HG03175 (cell line): ENCODE data around the gene PADI3.

Source experiments
- ATAC-seq: cut with Tn5 transposase; IDR thresholded peaks from one replicate; pipeline ENCODE4 v1.9.1; 2021; ENCODE audit warnings: mild to moderate bottlenecking, moderate library complexity; ENCODE audit not compliant: unreplicated experiment

The PADI3 gene

DNA sequence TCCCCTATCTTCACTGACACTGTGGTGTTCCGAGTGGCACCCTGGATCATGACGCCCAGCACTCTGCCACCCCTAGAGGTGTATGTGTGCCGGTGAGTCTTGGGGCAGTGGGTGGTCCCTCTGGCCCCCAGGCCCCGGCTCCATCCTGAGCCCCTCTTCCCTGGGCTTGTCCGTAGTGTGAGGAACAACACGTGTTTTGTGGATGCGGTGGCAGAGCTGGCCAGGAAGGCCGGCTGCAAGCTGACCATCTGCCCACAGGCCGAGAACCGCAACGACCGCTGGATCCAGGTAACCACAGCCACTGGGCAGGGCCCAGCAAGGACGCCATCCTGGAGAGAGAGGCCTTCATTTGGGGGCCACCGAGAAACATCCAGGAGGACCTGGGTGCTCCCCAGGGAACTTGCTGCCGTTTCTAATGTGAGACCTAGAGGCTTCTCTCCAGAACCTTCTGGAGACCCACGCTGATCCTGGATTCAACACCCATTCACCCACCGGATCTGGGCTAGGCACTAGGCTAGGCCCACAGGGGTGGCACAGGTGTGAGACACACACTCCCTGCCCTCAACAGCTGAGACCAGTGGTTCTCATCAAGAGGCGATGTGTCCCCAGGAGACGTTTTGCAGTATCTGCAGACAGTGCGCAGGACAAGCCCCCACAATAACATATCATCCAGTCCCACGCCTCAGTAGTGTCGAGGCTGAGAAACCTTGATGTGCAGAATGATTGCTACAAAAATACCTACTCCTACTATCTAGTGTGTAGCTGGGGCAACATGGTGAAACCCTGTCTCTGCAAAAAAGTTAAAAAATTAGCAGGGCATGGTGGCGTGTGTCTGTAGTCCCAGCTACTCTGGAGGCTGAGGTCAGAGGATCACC, 22.2 kb downstream of the PADI3 start:
- no peak for ATAC-seq

DNA sequence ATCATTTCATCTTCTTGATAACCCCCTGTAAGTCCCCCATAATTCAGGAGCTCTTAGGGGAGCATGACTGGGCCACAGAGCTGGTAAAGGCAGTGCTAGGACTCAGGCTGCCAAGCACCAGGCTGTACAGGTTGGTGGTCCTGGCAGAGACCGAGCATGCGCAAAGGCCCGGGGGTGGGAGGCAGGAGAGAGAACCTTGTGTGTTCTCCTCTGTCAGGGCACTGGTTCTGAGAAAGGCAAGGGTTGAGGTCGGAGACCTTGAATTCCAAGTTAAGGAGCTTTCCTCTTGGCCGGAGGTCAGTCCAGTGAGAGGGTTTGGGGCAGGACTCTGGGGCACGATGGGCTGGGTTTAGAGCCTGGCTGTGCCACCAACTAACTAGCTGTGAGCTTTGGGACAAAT, 23.2 kb downstream of the PADI3 start:
- no peak for ATAC-seq

DNA sequence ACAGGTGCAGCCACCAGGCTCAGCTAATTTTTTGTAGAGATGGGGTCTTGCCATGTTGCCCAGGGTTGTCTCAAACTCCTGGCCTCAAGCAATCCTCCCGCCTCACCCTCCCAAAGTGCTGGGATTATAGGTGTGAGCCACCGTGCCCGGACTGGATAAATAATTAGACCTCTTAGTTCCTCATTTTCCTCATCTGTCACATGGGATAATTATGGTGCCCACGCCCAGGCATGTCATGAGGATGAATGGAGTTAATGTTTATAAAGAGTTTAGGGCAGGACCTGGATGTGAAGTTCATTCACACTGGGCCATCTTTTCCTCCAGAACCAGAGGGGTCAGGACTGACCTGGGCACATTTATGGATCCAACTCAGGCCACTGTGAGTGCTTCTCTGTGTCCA, 23.7 kb downstream of the PADI3 start:
- ATAC-seq = no peak

DNA sequence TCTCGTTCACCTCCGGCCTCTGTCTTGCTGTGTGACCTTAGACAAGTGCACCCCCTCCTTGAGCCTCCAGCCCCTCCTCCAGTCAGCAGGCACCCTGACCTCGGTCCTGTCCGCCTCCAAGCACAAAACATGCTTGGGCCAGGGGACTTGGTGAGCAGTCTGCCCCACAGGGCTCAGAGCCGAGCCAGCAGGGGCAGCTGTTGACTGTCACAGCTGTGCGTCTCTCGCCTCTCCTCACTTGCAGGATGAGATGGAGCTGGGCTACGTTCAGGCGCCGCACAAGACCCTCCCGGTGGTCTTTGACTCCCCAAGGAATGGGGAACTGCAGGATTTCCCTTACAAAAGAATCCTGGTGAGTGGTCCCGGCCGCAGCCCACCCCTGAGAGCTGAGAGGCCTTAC, 24.2 kb downstream of the PADI3 start:
- no peak for ATAC-seq

DNA sequence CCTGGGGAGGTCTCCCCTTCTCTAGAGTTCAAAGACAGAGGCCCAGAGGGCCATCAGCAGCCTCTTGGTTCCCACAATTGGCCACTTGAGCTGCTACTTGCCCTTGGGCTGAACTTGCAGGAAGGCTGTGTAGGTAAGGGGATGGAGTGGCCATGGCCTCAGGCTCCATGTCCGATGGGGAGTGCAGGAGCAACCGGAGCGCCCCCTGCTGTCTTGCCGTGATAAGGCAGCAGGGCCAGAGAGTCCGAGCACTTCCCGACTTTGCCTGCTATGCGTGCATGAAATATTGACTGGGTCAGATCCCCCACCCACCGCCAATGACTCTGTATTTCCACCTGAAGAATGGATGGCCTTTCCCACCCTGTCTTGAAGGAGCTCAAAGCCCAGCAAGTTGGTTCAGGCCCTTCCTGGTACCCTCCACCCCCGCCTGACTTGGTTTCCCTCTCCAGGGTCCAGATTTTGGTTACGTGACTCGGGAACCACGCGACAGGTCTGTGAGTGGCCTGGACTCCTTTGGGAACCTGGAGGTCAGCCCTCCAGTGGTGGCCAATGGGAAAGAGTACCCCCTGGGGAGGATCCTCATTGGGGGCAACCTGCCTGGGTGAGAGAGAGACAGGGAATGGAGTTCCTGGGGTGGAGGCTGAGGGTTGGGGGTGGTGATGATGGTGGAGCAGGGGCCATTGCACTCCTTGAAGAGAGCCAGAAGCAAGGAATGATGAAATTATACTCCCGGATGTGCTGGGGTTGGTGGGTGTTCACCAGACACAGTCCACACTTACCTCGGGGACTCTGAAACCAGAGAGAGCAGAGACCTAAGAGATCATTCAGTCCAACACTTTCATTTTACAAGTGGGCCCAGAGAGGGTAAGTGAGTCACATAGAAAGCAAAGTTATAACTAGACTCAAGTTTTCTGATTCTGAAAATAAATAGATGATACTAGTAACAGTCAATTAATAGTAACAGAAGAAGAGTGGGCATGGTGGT, 25.6 kb downstream of the PADI3 start:
- ATAC-seq = no peak

DNA sequence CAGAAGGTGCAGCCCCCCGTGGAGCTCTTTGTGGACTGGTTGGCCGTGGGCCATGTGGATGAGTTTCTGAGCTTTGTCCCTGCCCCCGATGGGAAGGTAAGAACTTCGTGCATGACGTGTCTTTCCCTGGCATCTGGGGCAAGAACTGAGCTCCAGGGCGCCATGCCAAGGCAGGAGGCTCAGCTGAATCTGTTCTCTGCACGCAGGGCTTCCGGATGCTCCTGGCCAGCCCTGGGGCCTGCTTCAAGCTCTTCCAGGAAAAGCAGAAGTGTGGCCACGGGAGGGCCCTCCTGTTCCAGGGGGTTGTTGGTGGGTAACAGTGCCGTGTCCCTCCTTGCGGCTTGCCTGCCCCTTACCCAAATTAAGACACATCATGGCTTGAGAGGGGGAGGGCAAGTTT, 27.7 kb downstream of the PADI3 start:
- ATAC-seq = no peak

DNA sequence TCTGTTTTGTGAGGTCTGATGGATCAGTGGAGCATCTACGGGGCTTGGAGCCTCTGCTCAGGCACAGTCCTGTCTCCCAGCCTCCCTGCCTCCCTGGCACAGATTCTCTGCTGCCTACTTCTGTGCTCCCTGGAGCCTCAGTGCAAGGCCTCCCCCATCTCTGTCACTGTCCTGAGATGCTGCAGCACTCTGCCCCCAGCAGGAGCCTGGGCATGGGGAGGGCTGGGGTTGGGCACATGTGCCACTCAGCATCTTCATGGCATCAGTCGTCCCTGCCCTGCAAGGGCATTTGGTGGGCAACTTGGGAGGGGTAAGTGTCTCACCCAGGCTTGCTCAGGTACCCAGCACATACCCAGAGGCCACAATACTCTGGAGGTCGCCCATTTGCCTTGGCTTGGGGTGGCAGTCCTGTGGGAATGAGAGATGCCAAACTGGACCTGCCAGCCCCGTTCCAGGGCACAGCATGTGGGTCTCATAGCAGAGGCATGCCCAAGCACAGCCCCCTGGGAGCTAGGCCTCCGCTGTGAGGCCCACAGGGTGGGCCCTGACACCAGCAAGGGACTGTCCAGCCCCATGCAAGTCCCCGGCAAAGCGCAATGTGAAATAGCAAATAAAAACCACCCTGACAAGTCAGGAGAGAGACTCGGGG, 28.7 kb downstream of the PADI3 start:
- no peak for ATAC-seq

DNA sequence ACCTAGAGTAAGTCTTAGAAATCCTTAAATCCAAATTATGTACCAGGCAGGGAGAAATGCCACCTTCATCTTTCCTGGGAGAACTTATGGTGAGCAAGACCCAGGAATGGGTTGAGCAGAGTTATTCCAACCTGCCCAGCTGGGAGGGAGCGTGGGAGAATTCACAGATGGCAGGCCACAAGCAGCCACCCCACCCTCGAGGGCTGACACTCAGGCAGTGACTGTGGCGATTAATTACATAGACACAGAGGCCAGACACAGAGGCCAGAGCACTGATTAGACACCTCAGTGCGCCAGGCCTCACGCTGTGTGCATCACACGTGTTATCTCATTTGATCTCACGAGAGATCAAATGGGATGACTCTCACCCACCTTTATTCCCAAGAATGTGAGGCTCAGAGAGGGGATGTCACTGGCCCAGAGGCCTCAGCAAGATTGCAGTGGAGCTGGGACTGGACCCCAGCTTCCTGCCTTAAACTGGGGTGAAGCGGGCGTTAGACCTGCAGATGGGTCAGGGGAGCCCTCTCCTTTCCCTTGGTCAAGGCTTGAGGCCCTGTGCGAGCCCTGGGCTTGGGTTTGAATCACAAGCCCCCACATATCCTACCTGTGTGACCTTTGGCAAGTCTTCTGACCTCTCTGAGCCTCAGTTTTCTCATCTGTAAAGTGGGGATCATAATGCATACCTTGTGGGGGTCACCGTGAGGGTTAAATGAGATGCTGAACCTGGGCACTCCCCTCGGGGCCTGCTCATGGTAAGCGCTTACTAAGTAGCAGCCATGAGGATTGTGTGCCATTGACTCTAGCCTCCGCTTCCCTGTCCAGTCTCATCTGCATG, 30.3 kb downstream of the PADI3 start:
- no peak for ATAC-seq

DNA sequence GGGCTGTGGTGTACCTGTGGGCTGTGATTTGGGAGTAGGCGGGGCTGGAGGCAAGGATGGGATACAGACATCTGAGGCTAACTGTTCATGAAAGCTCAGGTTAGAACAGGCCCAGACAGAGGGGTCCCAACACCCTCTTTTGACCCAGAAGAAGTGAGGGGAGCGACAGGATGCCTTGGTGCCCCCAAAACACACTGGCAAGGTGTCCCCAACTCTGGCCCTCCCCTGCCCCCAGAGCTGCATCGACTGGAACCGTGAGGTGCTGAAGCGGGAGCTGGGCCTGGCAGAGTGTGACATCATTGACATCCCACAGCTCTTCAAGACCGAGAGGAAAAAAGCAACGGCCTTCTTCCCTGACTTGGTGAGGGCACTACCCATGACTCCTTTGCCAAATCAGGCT, 31.5 kb downstream of the PADI3 start:
- no peak for ATAC-seq

DNA sequence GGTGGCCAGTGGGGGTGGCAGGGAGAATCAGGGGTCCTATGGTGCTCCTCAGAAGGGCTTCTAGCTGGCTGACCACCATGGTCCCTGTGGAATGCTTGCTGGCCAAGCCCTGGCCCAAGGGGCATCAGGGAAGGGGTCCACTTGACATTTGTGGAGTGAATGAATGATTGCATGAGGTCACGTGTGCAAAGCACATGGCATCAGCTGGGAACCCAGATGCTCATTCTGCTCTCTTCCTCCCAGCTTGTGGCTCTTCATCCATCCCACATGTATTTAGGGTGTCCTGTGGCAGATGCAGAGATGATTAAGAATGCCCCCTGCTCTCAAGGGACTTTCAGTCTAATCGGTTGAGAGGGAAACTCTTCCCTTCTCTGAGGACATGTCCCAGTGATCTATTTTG, 32.0 kb downstream of the PADI3 start:
- ATAC-seq = no peak

DNA sequence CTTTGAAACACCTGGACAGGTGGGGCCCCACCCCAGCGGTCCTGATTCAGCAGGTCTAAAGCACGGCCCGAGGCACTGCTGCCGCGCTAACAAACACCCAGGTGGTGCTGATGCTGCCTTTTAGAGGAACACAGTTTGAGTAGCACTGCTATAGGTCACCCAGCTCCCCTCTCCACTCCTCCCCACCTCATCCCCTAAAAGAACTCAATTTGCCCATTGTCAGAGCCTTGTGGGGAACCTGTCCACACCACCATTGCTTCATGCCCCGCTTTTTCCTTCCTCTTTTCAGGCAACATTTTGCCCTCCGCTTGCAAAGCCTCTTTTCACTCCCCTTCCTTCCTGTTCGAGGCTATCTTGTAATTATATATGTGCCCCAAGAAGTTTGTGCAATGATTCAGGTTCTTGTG, 32.9 kb downstream of the PADI3 start:
- ATAC-seq = no peak

DNA sequence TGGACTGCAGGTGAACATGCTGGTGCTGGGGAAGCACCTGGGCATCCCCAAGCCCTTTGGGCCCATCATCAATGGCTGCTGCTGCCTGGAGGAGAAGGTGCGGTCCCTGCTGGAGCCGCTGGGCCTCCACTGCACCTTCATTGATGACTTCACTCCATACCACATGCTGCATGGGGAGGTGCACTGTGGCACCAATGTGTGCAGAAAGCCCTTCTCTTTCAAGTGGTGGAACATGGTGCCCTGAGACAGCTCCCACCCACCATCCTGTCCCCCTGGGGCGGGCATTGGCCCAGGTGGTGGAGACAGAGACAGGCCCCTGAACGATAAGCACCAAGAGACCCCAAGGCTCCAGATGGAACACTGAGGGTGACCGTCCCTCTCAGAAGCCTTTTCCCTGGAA, 33.9 kb downstream of the PADI3 start:
- ATAC-seq = no peak

DNA sequence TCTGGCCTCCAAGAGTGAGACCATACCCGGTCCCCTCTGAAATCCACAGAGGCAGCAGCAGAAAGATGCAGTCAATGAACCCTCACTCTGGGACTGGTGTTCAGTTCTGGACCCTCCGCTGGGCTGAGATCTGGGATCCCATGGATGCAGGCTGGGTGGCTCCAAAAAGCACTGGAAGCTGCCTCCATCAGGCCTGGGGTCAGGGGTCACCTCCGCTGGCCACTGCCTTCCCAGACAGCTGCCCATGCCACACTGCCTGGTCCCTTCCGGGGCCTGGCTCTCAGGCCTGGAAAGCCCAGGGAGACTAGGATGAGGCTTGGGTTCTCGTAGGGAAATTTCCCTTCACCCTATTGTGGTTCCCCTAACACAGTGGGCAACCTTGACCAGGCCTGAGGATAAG, 37.7 kb downstream of the PADI3 start:
- no peak for ATAC-seq

DNA sequence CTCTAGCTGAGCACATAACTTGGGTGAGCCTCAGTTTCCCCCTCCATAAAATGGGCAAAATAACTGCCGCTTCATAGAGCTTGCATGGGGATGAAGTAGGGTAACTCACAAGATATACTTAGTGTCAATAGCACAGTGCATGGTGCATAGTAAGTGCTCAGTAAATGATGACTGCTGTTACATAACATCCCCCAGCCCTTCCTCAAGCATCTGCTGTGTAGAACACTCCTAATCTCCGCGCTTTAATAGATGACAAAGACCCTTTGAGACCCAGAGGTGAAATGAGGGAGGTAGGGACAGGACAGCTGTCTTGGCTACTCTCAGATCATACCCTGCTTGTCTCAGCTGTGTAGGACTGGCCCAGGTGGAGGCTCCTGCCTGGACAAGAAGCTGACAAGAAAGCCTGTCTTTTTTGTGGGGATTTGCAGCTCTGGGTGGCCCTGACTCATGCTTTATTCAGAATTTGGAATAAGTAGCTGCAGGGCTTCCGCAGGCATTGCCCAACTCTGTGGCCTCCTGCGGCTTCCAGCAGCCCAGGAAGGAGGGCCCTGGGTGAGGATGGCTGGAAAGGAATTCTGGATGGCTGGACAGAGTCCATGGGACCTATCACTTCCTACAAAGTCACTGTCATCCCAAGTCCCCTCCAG, 38.4 kb downstream of the PADI3 start:
- ATAC-seq = no peak

DNA sequence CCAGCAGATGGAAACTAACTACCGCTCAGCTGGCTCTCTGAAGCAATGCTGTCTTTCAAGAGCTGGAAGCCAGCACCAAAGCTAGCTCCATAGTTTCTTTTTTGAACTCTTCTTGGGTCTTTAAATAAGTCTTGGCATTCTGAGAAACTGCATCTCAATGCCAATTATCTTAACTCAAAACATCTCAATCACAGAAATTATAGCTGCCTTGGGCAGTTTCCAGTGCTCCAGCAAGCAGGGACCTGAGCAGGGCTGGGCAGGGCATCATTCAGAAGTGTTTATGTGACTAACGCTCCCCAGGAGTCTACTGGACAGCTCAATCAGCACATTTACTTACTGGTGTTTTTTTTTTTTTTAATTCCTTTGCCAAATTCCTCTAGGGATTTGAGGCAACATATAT, 40.8 kb downstream of the PADI3 start:
- ATAC-seq = no peak

DNA sequence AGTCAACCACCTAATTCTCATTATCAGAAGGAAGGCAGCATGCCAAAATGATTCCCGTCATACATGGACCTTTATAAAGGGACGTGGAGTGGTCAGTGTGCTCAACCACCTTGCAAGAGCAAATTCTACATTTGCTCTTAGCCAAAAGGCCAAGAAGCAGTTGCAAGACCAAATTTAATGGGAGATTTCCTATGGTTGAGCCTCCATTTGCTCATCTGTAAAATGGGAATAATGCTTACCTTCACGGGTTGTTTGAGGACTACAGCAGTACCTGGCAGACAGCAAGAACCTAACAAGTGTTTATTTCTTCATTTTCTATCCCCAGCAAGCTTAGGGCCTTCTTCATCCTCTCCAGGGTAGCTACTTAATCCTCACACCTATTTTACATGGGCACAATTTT, 41.7 kb downstream of the PADI3 start:
- ATAC-seq = no peak

DNA sequence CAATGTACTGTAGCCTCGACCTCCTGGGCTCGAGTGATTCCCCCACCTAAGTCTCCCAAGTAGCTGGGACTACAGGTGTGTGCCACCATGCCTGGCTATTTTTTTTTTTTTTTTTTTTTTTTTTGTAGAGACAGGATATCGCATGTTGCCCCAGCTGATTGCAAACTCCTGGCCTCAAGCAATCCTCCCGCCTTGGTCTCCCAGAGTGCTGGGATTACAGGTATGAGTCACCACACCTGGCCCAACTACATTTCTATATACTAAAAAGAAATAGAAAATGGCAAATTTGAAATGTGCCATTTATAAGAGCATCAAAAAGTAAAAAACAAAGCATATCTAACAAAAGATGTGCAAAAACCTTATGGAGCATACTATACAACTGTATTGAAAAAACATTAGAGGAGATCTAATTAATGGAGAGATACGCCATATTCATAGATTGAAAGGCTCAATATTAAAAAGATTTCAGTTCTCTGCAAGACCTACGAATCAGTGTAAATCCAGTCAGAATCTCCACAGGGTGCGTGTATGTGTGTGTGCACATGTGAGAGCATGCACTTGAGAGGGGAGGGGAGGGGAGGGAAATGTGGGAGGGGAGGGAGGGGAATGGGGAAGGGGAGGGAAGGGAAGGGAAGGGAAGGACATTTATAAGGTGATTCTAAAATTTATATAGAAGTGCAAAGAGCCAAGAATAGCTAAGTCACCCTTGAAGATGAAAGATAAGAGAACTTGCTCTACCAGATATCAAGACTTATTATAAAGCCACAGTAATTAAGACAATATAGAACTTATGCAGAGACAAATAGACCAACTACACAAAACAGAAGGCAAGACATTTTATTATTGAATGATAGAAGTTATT, 43.6 kb downstream of the PADI3 start:
- no peak for ATAC-seq

DNA sequence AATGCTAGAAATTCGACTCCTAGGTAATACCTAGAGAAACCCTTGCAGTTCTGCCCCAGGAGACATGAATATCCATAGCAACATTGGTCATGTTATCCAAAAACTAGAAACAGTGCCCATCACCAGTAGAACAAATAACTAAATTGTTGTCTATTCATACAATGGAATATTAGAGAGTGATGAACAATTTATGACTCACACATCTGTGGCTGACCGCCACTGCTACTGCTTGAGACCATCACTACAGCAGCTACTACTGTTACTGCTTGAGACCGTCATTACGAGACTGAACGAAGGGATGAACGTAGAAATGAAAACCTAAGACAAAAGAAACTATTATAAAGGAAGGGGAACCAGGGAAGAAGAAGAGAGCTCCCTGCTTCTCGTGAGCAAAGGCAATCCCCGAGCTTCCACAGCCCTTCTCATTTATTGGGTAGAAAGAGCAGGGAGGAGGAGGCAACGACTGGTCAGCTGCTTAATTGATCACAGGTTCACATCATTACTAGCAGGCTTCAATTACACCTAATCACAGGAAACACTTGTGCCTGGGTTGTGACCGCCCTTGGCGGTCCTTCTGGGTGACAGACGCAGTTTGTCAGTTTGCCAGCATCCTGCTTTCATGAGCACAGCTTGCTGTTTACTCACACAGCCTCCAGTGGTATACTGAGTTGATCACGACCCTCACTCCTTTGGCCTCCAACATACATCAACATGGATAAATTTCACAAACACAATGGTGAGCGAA, 45.0 kb downstream of the PADI3 start:
- ATAC-seq = no peak
